HG03565 (cell line): Measurements from ENCODE around the gene PCDHGB1.
"Not testable (repeated sequence)": the region's sequence is repeated elsewhere in the genome, so short reads cannot be mapped to it uniquely, and the experiment has no call there.

Experiments used
- ATAC-seq: cut with Tn5 transposase; IDR thresholded peaks from one replicate; pipeline ENCODE4 v1.9.1; 2021; ENCODE audit warnings: mild to moderate bottlenecking, moderate library complexity; ENCODE audit not compliant: unreplicated experiment

The PCDHGB1 gene

GRCh38 chr5:141382469-141383294 lies 32.8 kb downstream of the PCDHGB1 start, which contains the start of gene PCDHGA7:
Gene PCDHGA7 (plus strand): TSS chr5:141382742. CDS start chr5:141382900, 158 bp downstream.
- ATAC-seq = no peak

- no peak for ATAC-seq
These were observed 33.4 kb downstream of the PCDHGB1 start for GRCh38 chr5:141383345-141383744.

GRCh38 chr5:141384471-141385267 lies 34.8 kb downstream of the PCDHGB1 start:
- ATAC-seq = no peak

GRCh38 chr5:141387557-141388311 lies 37.8 kb downstream of the PCDHGB1 start, which contains the start of gene PCDHGB4:
Gene PCDHGB4 (plus strand): TSS chr5:141387698. CDS start chr5:141387885, 187 bp downstream.
- ATAC-seq = not testable (repeated sequence)

GRCh38 chr5:141388661-141389060 lies 38.8 kb downstream of the PCDHGB1 start:
- ATAC-seq = no peak

GRCh38 chr5:141389153-141390042 lies 39.5 kb downstream of the PCDHGB1 start:
- no peak for ATAC-seq

- no peak for ATAC-seq
These were observed 42.7 kb downstream of the PCDHGB1 start, which contains the start of gene PCDHGA8 for GRCh38 chr5:141392429-141393198. Gene PCDHGA8 (plus strand): TSS chr5:141392633. CDS start chr5:141392814, 181 bp downstream.

GRCh38 chr5:141393267-141393666 lies 43.4 kb downstream of the PCDHGB1 start:
- no peak for ATAC-seq

- not testable (repeated sequence) for ATAC-seq
These were observed 44.7 kb downstream of the PCDHGB1 start for GRCh38 chr5:141394401-141395187.

GRCh38 chr5:141397756-141398551 lies 48.1 kb downstream of the PCDHGB1 start, which contains the start of gene PCDHGB5:
Gene PCDHGB5 (plus strand): TSS chr5:141397947. CDS start chr5:141398128, 181 bp downstream.
- ATAC-seq = peak; percentile 90

- no peak for ATAC-seq
These were observed 48.7 kb downstream of the PCDHGB1 start for GRCh38 chr5:141398608-141399007.

- no peak for ATAC-seq
These were observed 49.8 kb downstream of the PCDHGB1 start for GRCh38 chr5:141399555-141400258.
